Measurements from ENCODE around the gene ARFGAP1. TPM values are rescaled to one million over a fixed set of nuclear protein-coding genes. Genes with fewer than 3 reads are reported as not detected.

The ARFGAP1 gene
- total RNA-seq, 1 donor from 2014 or later: 78.6 TPM

DNA sequence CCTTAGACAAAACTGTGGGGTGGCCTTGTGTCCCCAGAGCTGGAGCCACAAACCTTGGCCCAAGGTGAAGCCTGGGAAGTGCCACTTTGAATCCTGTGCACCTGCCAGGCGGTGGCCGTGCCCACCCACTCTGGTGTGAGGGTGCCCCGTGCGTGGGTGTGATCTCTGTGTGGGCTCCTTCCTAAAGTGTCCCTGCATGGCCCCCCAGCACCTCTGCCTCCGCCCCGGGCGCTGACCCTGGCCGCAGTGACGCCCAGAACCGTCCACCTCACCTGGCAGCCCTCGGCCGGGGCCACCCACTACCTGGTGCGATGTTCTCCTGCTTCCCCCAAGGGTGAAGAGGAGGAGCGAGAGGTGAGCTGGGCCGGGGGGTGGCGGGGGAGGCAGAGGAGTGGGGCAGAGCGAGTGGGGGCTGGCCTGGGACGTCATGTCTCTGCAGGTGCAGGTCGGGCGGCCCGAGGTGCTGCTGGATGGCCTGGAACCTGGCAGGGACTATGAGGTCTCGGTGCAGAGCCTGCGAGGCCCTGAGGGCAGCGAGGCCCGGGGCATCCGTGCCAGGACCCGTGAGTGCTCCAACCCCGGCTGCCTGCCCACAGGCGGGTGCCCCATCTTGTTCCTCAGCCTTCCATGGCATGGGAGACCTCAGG, 38.7 kb downstream of the ARFGAP1 start:
- H3K4me3 ChIP-seq (ENCODE audit: low read depth, low read length): no peak overlapping the region
- DNase-seq (ENCODE audit: low read depth): no peak
- TF ChIP-seq, protein P1, sequence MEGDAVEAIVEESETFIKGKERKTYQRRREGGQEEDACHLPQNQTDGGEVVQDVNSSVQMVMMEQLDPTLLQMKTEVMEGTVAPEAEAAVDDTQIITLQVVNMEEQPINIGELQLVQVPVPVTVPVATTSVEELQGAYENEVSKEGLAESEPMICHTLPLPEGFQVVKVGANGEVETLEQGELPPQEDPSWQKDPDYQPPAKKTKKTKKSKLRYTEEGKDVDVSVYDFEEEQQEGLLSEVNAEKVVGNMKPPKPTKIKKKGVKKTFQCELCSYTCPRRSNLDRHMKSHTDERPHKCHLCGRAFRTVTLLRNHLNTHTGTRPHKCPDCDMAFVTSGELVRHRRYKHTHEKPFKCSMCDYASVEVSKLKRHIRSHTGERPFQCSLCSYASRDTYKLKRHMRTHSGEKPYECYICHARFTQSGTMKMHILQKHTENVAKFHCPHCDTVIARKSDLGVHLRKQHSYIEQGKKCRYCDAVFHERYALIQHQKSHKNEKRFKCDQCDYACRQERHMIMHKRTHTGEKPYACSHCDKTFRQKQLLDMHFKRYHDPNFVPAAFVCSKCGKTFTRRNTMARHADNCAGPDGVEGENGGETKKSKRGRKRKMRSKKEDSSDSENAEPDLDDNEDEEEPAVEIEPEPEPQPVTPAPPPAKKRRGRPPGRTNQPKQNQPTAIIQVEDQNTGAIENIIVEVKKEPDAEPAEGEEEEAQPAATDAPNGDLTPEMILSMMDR (conservative IDR thresholded peaks at IDR 0.05; ENCODE audit: low read depth, low read length): no peak

GRCh38 chr20:63311833-63312243, 39.2 kb downstream of the ARFGAP1 start:
- no peak overlapping the region for H3K4me3 ChIP-seq (ENCODE audit: low read depth, low read length)
- no peak for DNase-seq (ENCODE audit: low read depth)
- TF ChIP-seq, protein P1 (conservative IDR thresholded peaks at IDR 0.05; ENCODE audit: low read depth, low read length): no peak

- TF ChIP-seq, protein P1 (conservative IDR thresholded peaks at IDR 0.05; ENCODE audit: low read depth, low read length): no peak
- H3K4me3 ChIP-seq (ENCODE audit: low read depth, low read length): no peak overlapping the region
- no peak for DNase-seq (ENCODE audit: low read depth)
Observed at GRCh38 chr20:63312273-63312672, 39.7 kb downstream of the ARFGAP1 start.

DNA sequence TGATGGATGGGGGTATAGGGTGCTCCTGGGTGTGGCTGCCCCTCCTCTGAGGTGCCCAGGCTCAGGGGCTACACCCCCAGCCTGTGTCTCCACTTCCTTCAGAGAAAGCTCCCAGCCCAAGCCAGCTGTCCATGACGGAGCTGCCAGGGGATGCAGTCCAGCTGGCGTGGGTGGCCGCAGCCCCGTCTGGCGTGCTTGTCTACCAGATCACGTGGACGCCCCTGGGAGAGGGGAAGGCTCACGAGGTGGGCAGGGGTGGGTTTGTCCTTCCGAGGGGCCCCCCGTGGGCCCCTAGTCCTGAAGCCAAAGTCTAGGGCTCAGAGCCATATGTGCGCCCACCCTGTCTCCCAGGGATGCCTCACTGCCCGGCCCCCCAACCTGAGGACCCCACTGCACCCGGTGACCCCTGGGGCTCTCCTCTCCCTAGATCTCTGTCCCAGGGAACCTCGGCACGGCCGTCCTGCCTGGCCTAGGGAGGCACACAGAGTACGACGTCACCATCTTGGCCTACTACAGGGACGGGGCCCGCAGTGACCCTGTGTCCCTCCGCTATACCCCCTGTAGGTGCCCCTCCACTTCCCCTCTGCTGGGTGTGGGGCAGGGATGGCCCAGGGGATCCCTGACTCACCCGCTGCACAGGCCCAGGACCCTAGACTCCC, 40.2 kb downstream of the ARFGAP1 start:
- no peak for DNase-seq (ENCODE audit: low read depth)
- no peak overlapping the region for H3K4me3 ChIP-seq (ENCODE audit: low read depth, low read length)
- TF ChIP-seq, protein P1 (conservative IDR thresholded peaks at IDR 0.05; ENCODE audit: low read depth, low read length): no peak

DNA sequence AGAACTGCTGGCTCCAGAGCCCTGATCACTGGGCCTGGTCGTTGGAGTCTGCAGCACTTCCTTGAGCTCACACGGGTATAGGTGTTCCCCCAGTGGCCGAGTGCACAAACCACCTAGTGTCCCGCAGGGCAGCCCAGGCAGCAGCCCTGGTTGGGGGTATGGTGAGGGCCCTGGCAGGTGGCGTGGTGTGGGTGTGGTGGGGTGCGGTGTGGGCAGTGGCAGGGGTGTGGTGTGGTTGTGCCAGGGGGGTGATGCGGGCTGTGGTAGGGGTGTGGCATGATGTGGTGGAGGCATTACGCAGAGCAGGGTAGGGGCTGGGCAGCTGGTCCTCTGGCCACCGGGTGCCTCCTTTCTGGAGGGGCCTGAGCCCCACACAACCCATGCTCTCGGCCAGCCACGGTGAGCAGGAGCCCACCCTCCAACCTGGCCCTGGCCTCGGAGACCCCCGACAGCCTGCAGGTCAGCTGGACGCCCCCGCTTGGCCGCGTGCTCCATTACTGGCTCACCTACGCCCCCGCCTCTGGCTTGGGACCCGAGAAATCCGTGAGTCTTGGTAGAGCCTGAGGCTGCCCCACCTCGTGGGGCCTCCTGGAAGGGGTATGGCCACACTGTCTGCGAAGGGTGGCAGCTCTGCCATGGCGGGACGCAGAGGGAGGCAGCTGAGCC, 40.9 kb downstream of the ARFGAP1 start:
- TF ChIP-seq, protein P1 (conservative IDR thresholded peaks at IDR 0.05; ENCODE audit: low read depth, low read length): no peak
- H3K4me3 ChIP-seq (ENCODE audit: low read depth, low read length): no peak overlapping the region
- DNase-seq (ENCODE audit: low read depth): no peak

DNA sequence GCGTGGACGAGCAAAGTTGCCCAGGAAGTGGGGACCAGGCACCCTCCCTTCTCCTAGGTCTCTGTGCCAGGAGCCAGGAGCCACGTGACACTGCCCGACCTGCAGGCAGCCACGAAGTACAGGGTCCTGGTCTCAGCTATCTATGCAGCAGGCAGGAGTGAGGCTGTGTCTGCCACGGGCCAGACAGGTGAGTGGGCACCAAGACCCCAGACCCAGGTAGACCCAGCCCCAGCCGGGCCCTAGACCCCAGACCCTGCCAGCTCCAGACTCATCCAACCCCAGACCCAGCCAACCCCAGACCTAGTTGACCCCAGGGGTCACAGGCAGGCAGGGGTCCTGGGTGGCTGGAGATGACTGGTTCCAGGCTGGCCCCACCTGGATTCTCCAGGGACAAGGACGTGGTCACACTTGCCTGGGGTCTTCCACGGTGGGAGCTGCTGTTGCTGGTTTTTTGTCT, 41.4 kb downstream of the ARFGAP1 start:
- no peak overlapping the region for H3K4me3 ChIP-seq (ENCODE audit: low read depth, low read length)
- TF ChIP-seq, protein P1 (conservative IDR thresholded peaks at IDR 0.05; ENCODE audit: low read depth, low read length): no peak
- DNase-seq (ENCODE audit: low read depth): no peak
